Renal cortical epithelial cell (primary cell): ENCODE results near the gene LHB. TPM values are rescaled to one million over a fixed set of nuclear protein-coding genes. Genes with fewer than 3 reads are reported as not detected.
A peak's percentile ranks its signal among the peaks of the same experiment; 100 is the strongest.

Experiments
- DNase-seq: peaks from one replicate; pipeline ENCODE4 v3.0.0-alpha.2; 2011; ENCODE audit warnings: low read depth
- total RNA-seq: library from RNA; depleted of rRNA; stranded (reverse); fragments of >200 nt; gene quantifications from 2 replicates; pipeline ENCODE4 v1.2.3, GENCODE V29; 2014

LHB gene
- total RNA-seq, 1 donor from 2014 or later: 0.25 TPM

DNA sequence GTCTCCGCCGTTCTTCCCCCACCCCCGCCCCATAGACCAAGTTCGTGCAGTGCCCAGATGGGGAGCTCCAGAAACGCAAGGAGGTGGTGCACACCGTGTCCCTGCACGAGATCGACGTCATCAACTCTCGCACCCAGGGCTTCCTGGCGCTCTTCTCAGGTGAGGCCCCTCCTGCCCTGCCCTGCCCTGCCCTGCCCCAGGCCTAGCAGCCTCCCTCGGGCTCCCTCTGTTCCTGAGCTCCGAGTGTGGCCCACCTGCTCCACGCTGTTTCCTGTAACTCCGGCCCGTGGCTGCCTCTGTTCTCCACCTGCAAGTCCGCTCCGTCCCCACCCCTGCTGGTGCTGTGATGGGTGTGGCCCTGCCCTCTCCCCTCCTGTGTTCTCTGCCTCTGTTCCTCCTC lies 6.4 kb downstream of the LHB start:
- no peak for DNase-seq

DNA sequence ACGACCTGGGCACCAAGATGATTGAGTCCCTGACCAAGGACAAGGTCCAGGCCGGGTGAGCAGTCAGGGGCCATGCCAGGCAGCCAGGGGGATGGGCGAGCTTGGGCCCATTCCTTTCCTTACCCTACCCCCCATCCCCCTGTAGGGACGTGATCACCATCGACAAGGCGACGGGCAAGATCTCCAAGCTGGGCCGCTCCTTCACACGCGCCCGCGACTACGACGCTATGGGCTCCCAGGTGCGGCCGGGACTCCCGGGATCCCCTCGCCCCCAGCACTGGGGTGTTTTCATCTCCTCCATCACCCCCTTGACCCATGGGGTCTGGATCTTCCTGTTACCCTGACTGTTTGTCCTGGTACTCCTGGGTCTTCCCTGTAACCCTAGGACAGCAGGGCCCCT lies 7.1 kb downstream of the LHB start:
- no peak for DNase-seq

DNA sequence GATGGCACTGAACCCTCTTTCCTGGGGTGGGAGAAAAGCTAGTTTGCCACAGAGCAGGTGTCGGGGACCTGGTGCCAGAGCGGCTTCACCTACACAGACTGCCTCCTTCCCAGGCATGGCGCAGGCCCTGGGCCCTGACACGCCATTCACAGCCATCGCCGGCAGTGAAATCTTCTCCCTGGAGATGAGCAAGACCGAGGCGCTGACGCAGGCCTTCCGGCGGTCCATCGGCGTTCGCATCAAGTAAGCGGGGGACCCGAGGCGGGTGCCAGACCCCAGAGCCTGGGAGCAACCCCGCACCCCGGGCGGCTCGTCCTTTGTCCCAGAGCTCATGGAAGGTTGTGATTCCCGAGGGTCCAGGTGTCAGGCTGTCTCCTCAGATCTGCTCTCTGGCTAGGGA lies 10.0 kb downstream of the LHB start:
- DNase-seq: no peak

DNA sequence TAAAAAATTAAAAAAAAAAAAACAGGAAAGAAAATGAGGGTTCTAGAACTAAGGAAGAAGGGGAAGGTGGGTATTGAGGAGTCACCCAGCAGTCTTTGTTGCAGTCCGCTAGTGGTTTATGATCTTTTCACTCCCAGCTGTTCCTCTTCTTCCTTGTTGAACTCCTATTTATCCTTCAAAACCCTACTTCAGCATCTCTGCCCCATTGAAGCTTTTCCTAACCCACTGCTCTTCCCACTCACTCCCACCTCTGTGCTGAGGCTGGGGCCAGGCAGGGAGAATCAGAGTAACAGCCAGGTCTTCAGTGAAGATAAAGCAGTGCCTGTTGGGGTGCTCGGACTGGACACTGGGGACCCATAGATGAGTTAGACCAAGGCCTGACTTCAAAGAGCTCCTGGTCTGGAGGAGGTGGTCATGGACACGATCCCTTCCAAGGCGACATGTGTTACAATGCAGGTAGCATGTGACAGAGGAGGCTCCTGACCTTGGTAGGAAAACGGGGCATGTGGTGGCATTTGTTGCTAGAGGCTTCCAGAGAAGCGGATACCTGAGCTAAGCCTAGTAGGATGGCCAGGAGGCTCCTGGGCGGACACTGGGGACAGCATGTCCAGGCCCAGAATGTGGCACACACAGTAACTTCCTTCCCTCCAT lies 11.8 kb downstream of the LHB start:
- DNase-seq: no peak

DNA sequence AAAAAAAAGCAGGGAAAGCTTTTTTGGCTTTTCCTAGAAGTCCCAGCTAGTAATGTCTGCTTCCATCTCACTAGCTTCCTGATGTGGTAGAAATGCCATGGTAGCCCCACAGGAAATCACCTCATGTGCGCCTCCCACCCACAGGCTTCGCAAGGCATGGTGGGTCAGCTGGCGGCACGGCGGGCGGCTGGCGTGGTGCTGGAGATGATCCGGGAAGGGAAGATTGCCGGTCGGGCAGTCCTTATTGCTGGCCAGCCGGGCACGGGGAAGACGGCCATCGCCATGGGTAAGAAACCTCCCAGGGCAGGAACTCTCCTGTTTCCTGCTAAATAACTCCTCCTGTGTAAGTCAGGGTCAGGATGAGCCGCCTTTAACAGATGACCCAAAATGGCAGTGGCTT lies 12.8 kb downstream of the LHB start:
- no peak for DNase-seq

DNA sequence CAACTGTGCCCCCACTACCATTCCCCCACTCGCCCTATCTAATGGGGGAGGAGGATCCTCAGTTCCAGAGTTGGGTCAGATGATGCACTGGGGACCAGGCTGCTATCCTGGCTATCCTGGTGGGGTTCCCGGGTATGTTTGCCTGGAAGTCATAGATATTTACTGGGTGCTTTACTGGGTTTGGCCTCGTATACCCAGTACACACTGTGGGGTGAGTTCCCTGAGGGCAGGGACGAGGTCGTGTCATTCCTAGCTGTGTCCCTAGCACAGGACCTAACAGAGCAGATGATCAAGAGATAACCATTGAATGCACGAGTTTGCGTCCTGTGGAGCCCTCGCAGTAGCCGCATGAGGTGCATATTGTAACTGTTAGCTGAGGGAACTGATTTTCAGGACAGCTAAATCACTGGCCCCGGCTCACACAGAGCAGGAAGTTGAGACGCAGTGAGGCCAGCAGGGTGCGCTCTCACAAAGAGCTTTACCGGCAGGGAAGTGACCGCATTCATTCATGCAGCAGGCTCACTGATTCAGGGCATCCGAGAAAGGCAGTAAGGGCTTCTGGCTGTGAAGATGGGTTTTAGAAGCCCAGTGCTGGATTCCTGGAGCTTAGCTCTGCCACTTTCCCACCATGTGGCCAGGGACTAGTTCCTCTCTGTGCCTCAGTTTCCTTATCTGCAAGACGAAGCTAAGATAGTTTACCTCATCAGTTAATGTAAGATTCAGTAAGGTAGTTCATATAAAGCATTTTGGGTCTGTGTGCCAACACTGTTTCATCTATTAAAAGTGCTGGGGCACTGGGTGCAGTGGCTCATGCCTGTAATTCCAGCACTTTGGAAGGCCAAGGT lies 17.2 kb downstream of the LHB start:
- peak; percentile 49 for DNase-seq

DNA sequence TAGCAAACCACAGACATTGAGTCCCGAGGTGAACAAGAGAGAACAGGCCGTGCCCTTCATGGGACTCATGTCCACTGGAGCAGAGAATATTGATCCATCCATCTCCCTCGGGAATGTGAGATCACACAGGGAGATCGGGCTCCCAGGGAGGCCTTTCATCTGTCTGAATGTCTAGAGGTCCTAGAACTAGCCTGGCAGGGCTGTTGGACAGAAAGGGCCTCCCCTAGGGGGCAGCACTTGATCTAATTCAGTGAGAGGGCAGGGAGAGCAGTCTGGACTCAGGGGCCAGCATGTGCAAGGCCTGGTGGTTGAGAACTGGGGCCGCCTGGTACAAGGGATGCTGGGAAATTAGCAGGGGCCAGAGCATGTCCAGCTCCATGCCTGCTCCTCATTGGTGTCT lies 18.9 kb downstream of the LHB start:
- peak; percentile 54 for DNase-seq

DNA sequence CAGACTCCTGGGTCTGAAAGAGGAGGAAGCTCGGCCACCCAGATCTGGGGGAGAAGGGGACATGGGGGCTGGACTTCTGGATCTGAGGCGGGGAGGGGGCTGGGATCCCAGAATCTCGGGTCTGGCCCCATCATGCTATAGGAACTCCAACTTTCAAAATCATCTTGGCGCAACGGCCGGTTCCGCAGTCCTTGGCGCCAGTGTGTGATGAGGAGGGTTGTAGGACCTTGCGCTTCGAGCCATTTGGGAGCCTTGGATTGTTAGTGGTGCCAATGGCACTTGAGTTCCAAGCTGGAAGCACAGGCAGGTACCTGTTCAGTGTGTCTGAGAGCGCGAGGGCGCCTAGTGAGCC lies 22.9 kb downstream of the LHB start:
- DNase-seq: no peak

DNA sequence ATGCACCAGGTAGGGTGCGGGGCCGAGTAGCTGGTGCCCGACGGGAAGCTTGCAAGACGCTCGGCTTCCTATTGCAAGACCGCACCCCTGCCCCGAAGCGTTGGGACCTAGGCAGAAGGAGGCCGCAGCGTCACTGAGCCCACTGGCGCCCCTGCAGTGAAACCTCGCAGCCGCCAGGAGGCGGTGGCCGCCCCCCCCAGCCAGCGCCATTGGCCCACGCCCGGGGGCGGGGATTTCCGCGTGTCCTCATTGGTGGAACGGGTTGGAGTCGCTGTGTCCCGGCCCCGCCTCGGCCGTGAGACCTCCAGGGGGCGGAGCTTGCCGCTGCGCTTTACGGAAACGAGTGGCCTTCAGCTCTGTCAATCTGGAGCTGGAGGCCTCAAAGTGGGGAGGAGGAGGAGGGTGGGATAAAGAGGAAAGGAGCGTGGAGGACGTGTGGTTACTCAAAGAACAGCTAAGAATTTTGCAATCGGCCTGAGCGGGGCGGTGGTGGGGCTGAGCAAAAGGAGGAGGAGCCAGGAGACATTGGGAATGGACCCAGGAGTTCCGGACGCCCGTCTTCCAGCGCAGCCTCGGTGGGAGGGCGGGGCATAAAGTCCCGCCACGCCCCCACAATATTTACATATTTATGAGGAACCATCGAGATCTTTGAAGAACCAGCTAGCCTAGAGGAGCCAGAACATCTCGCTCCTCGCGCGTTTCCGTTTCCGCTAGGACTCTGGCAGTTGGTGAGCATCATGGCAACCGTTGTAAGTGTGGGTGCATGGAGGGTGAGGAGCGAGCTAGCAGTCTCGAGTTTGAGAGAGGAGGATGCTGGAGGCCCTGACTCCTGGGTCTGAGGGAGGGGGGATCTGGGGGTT lies 23.5 kb downstream of the LHB start, which contains the start of the genes GYS1 and RUVBL2:
TSS of gene GYS1 (minus strand) at position 135 of the 860 bp plus-strand sequence. CDS start 197 bp downstream, outside the sequence.
TSS of gene RUVBL2 (plus strand) at position 713 of the 860 bp plus-strand sequence. CDS start at position 738, 25 bp downstream.
- peak; percentile 97 for DNase-seq

DNA sequence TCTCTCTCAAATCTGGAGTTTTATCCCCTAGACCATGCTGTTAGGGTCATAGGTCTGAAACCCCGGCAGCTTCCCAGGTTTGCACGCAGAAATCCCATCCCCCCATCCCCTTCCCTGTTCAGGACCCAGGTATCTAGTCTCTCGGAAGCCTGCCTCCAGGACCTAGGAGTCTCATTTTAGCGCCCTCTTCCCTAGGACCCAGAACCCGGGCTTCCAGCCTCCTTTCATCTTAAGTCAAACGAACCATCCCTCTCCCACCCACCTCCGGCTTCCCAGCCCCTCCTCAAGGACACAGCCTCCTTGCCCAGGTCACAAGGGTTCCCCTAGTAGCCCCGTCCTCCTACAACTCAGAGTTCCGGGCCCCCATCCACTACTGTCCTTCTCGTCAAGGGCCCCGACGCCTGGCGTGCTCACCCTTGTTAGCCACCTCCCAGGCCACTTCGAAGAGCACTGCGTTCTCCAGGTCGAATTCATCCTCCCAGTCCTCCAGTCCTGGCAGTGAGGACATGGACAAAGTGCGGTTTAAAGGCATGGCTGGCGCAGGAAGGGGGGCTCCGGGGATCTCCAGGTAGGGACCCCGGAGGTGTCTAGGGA lies 24.2 kb downstream of the LHB start:
- no peak for DNase-seq

DNA sequence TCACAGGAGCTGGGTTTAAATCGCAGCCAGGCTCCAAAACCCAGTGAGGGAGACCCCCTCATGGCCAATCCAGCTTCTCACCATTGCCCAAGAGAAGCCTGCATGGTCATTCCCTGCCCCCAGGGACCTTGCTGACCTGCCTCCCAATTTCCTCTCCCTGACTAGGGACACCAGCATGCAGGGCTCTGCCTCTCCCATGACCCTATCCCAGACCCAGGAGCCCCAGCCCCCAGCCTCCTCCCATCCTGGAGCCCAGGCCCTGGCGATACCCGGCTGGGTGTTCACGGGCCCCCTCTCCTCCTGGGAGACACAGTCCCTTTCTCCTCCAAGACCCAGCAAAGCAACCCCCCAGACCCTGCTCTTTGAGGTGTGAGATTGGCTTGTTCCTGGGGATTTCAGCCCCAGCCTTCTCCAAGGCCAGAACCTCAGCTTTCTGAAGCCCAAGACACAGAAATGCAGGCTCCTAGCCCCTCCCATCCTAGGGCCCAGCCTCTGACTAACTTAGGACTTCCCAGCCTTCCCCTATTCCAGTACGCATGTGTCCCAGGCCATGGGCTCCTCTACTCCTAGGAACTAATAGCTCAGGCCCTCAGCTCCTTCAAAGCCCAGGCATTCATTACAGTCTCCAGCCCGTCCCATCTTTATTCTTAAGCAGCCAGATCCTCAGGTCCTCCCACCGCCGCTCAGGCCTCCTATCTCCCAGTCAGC lies 24.9 kb downstream of the LHB start:
- DNase-seq: peak; percentile 77

DNA sequence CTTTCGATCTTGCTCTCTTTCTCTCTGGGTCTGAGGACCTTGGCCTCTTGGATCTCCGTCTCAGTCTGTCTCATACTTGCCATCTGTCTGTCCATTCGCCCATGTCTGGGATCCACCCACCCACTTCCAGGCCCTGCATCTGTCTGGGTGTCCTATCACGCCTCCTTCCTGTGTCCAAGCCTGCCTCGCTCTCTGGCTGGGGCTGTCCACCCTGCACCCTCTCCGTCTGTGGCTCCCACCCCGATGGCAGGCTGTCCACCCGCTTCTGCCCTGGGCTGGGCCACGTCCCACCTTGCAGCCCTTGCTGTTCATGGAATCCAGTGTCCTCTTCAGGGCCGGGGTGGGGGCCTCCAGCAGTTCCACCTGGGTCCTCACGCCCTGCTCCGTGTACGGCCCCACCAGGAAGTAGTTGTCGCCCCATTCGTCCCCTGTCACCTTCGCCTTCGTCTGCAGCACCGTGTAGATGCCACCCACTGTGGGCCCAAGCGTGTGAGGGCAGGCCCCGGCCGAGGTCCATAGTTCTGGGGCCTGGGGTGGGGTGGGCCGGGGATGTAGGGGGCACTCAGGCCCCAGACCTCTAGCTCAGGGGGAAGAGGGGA lies 25.8 kb downstream of the LHB start:
- no peak for DNase-seq

DNA sequence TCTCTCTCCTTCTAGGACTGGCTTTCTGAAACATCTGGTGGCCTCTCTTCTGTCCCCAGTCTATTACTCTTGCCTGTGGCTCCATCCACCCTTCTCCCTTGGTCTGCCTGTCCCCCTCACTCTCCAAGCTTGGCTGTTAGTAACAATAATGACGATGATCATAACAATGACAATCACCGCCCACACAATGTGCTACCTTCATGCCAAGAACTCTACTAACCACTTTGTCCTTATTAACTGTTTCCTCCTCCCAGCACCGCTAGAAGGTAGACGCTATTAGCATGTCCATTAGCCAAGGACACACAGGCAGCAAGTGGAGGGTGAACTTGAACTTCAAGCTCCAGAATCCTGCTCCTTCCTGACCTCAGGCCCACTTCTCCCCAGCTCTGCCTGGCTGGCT lies 26.5 kb downstream of the LHB start:
- no peak for DNase-seq

DNA sequence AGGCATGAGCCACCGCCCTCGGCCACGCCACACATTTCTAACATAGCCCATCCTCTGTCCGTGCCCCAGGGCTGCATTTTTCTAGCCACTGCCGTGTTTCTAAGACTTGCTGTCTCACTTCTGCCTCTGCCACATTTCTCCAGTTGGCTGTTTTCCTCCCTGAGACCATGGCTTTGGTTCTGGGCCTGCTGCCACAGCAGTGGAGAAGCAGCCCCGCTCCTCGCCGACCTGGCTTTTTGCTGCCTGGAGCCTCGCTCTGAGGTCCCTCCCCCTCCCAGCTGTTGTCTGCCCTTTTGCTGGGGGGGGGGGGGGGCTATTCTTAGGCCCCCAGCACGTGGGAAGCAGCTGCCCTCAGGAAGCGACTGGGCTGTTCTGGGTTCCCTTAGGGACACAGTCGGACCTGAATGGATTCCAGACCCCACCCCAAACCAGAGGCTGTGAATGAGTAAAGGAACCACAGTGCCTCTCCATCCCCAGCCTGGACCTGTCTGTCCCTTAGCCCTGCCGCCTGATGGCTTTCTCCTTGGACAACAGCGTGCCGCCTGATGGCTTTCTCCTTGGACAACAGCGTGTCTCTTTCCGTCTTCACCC lies 27.1 kb downstream of the LHB start:
- no peak for DNase-seq

DNA sequence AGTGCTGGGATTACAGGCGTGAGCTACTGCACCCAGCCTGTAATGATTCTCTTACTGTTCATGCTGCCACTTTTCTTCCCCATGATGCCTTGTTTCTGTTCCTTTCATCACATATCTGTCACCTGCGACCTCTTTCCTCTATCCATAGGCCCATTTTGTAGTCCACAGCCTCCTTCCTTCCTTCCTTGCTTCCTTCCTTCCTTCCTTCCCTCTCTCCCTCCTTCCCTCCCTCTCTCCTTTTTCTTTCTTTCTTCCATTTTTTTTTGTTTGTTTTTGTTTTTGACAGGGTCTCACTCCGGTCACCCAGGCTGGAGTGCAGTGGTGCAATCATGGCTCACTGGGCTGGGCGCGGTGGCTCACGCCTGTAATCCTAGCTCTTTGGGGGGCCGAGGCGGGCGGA lies 28.0 kb downstream of the LHB start:
- no peak for DNase-seq

DNA sequence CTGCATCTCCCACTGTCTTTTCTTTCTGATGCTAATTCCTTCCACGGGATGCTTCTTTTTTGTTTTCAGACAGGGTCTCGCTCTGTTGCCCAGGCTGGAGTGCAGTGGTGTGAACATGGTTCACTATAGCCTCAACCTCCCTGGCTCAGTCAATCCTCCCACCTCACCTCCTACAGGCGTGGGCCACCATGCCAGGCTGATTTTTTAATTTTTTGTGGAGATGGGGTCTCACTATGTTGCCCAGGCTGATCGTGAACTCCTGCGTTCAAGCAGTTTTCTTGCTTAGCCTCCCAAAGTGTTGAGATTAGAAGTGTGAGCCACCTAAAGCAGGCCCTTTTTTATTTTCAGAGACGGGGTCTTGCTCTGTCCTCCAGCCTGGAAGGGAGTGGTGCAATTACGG lies 28.6 kb downstream of the LHB start:
- no peak for DNase-seq

DNA sequence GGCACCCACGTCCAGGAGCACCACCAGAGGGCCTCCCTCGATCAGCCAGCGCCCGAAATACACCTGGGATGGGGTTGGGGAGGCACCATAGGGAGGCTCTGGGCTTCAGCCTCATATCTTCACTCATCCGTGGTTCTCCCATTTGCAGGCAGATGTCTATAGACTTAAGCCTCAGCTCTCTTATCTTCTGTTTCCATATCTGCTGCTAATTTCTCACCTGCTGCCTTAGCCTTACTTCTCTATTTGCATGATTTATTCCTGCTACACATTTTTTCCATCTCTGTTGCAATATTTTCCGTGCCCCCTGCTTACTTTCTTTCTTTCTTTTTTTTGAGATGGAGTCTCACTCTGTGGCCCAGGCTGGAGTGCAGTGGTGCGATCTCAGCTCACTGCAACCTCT lies 29.6 kb downstream of the LHB start:
- no peak for DNase-seq

DNA sequence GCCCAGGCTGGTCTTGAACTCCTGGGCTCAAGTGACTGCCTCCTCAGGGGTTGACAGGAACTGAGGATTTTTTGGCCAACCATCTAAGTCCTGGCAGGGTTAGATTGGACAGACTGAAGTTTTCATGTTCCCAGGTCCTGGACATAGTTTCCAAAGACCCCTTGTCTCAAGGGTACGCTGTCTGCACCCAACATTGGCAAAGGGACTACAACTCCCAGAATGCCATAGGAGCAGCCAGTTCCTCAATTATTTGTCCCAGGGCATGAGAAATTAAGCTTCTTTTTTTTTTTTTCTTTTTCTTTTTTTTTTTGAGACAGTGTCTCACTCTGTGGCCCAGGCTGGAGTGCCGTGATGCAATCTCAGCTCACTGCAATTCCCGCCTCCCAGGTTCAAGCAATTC lies 30.7 kb downstream of the LHB start:
- no peak for DNase-seq

DNA sequence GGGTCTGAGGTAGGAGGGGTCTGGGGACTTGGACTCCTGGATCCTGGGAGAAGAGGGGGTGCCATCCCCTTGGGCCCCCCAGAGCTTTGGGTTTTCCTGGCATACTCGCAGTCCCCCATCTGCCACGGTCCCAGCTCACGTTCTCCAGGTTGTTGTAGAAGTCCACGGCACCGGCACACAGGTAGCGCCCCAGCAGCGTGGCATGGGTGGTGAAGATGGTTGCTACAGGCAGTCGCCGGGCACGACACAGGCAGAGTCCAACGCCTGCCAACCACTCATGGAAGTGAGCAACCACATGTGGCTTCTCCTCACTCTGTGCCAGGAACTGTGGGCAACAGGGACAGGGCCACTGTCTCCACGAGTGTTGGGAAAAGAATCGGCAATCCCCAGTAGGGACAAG lies 31.2 kb downstream of the LHB start:
- DNase-seq: no peak

DNA sequence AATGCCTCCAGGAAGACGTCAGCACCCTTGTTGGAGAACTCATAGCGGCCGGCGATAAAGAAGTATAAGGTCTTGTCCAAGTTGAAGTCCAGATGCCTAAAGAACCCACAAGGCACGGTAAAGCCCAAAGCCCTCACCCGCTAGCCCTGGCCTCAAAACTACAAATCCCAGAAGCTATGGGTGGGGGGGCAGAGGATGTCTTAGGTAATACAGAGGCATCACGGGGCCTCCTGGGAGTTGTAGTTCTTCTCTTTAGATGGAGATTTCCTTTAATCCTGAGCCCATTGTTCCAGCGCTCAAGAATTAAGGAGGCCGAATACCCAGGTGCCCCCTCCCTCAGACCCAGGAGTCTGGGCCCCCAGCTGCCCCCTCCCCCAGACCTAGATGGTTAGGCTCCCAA lies 34.6 kb downstream of the LHB start:
- DNase-seq: no peak

DNA sequence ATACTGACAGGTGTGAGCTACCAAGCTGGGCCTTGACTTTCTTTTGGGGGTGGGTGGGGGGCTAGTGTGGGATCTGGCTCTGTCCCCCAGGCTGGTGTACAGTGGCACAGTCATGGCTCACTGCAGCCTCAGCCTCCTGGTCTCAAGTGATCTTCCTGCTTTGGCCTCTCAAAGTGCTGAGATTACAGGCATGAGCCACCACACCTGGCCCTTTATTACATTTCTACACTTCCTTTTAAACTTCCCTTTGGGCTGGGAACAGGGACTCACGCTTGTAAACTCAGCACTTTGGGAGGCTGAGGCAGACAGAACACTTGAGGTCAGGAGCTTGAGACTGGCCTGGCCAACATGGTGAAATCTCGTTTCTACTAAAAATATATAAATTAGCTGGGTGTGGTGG lies 39.8 kb downstream of the LHB start:
- DNase-seq: no peak
